HCT116 (cell line): Measurements from ENCODE around the gene NEK9.

Experiments used
- CEBPB ChIP-seq: IDR thresholded peaks from 2 replicates; pipeline ENCODE4 v1.6.1; 2012; ENCODE audit warnings: low read depth
- CTCF ChIP-seq, 3 experiments: fragments of 200-600 bp in 1 of 3; sonication (generic) in 1 of 3; IDR thresholded peaks in 2 of 3; conservative IDR thresholded peaks in 1 of 3; 2 replicates each; pipeline ENCODE4 v1.5.1; 2012 to 2017; ENCODE audit warnings: low read depth in 2 of 3, low read length in 2 of 3, antibody characterized with exemption in 1 of 3, borderline replicate concordance in 1 of 3, control low read depth in 1 of 3, mild to moderate bottlenecking in 1 of 3, mixed read lengths in 1 of 3, mixed run types in 1 of 3, moderate library complexity in 1 of 3; ENCODE audit not compliant: insufficient read depth in 1 of 3
- EGR1 ChIP-seq: IDR thresholded peaks from 2 replicates; pipeline ENCODE4 v1.6.1; 2012; ENCODE audit warnings: low read depth
- ELF1 ChIP-seq: IDR thresholded peaks from 2 replicates; pipeline ENCODE4 v1.6.1; 2012; ENCODE audit warnings: low read depth, borderline replicate concordance
- EZH2 ChIP-seq: fragments of 200-600 bp; sonication (generic); IDR thresholded peaks from 2 replicates; pipeline ENCODE4 v1.6.1; 2017; ENCODE audit warnings: antibody characterized with exemption, mixed run types
- EZH2phosphoT487 ChIP-seq: fragments of 200-600 bp; IDR thresholded peaks from 2 replicates; pipeline ENCODE4 v1.6.1; 2018; ENCODE audit warnings: antibody characterized with exemption, borderline replicate concordance
- JUND ChIP-seq: IDR thresholded peaks from 2 replicates; pipeline ENCODE4 v1.6.1; 2012
- POLR2A ChIP-seq: IDR thresholded peaks from 2 replicates; pipeline ENCODE4 v1.7.0; 2011; ENCODE audit warnings: borderline replicate concordance; ENCODE audit not compliant: insufficient read depth, insufficient read length; ENCODE audit errors: extremely low read depth
- POLR2AphosphoS5 ChIP-seq: IDR thresholded peaks from 2 replicates; pipeline ENCODE4 v1.6.1; 2011; ENCODE audit warnings: mild to moderate bottlenecking, low read depth, low read length, moderate library complexity
- REST ChIP-seq: IDR thresholded peaks from 2 replicates; pipeline ENCODE4 v1.6.1; 2012; ENCODE audit warnings: low read depth
- YY1 ChIP-seq: IDR thresholded peaks from 2 replicates; pipeline ENCODE4 v1.6.1; 2011; ENCODE audit warnings: low read length, low read depth, moderate library complexity, mild to moderate bottlenecking; ENCODE audit not compliant: insufficient replicate concordance; ENCODE audit errors: extremely low read depth
- ZFX ChIP-seq: fragments of 450-650 bp; IDR thresholded peaks from 2 replicates; pipeline ENCODE4 v1.6.1; 2017
- TF ChIP-seq, protein P1 (sequence below): IDR thresholded peaks from 2 replicates; pipeline ENCODE4 v1.6.1; 2012
- TF ChIP-seq, protein P2 (sequence below): IDR thresholded peaks from 2 replicates; pipeline ENCODE4 v1.6.1; 2012

DNA sequence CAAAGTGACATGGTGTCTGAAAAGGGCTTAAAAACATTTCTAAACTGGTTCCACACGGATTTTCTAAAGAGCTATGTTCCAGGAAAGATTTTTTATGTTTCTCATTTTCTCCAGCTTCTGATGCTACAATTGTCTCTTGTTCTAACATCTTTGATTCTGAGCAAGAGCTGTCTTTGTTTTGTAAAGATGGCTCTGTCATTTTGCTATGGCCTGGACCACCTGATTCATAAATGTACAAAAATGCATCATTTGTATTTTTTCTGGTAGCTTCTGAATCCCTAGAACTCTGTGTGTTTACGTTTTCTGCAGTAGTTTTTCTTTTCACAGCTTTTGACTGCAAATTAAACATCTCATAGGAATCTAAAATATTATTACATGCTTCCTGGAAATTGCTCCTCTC lies 78.7 kb downstream of the NEK9 start:
- TF ChIP-seq CEBPB (no peak), POLR2AphosphoS5 (no peak), EZH2 (no peak), CTCF (IDR thresholded peaks at IDR 0.05 in 2 of 3, conservative IDR thresholded peaks at IDR 0.05 in 1 of 3; ENCODE audit: borderline replicate concordance in 1 of 3, insufficient read depth in 1 of 3, low read depth in 2 of 3, low read length in 2 of 3) (no peak), POLR2A (no peak), ZFX (no peak), ELF1 (no peak), REST (no peak), EGR1 (no peak), YY1 (no peak), JUND (no peak), EZH2phosphoT487 (no peak)
- TF ChIP-seq, protein P1, sequence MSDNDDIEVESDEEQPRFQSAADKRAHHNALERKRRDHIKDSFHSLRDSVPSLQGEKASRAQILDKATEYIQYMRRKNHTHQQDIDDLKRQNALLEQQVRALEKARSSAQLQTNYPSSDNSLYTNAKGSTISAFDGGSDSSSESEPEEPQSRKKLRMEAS = no peak
- TF ChIP-seq, protein P2, sequence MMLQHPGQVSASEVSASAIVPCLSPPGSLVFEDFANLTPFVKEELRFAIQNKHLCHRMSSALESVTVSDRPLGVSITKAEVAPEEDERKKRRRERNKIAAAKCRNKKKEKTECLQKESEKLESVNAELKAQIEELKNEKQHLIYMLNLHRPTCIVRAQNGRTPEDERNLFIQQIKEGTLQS = no peak
